Osteoblast (primary cell): ENCODE data around the gene CTNND2. TPM values are rescaled to one million over a fixed set of nuclear protein-coding genes. Genes with fewer than 3 reads are reported as not detected.

Source experiments
- DNase-seq: peaks from one replicate; pipeline ENCODE4 v3.0.0; 2011; ENCODE audit warnings: low spot score, mixed read lengths; ENCODE audit not compliant: insufficient read length; ENCODE audit errors: missing footprints
- H2AFZ ChIP-seq: 2 replicates; pipeline ENCODE4 v1.6.0; 2011; ENCODE audit warnings: mild to moderate bottlenecking, low read length
- H3K27ac ChIP-seq: 2 replicates; pipeline ENCODE4 v1.5.1; 2011; ENCODE audit warnings: mild to moderate bottlenecking, low read depth, low read length, moderate library complexity
- H3K27me3 ChIP-seq: 2 replicates; pipeline ENCODE4 v1.6.0; 2012; ENCODE audit warnings: mild to moderate bottlenecking, control low read depth, inconsistent platforms, low read length, moderate library complexity; ENCODE audit not compliant: insufficient read depth
- H3K36me3 ChIP-seq: 2 replicates; pipeline ENCODE4 v1.5.1; 2011; ENCODE audit warnings: mild to moderate bottlenecking, low read length, control low read depth, moderate library complexity; ENCODE audit not compliant: insufficient read depth
- H3K4me1 ChIP-seq: 2 replicates; pipeline ENCODE4 v1.5.1; 2011; ENCODE audit warnings: mild to moderate bottlenecking, low read length, control low read depth, moderate library complexity; ENCODE audit not compliant: insufficient read depth
- H3K4me2 ChIP-seq: 2 replicates; pipeline ENCODE4 v1.6.0; 2011; ENCODE audit warnings: mild to moderate bottlenecking, low read length; ENCODE audit not compliant: insufficient read depth
- H3K4me3 ChIP-seq: fragments of 200-600 bp; sonication (generic); 3 replicates; pipeline ENCODE4 v1.5.1; 2012; ENCODE audit warnings: mild to moderate bottlenecking, low read length, inconsistent platforms; ENCODE audit not compliant: insufficient read depth
- H3K79me2 ChIP-seq: 2 replicates; pipeline ENCODE4 v1.6.0; 2012; ENCODE audit warnings: mild to moderate bottlenecking, low read length, control low read depth, inconsistent platforms; ENCODE audit not compliant: insufficient read depth
- H3K9me3 ChIP-seq: 2 replicates; pipeline ENCODE4 v1.5.1; 2011; ENCODE audit warnings: low read depth, low read length, control low read depth
- H4K20me1 ChIP-seq: 2 replicates; pipeline ENCODE4 v1.6.0; 2012; ENCODE audit warnings: mild to moderate bottlenecking, low read length, control low read depth; ENCODE audit not compliant: insufficient read depth
- total RNA-seq: library from RNA; depleted of rRNA; stranded (reverse); fragments of >200 nt; gene quantifications from 2 replicates; pipeline ENCODE4 v1.2.3, GENCODE V29; 2012
- TF ChIP-seq, protein P1 (sequence below): IDR thresholded peaks from 2 replicates; pipeline ENCODE4 v1.5.1; 2011; ENCODE audit warnings: mild to moderate bottlenecking, low read depth, low read length, moderate library complexity; ENCODE audit errors: extremely low read depth

Gene CTNND2
- total RNA-seq, 1 donor = not detected

DNA sequence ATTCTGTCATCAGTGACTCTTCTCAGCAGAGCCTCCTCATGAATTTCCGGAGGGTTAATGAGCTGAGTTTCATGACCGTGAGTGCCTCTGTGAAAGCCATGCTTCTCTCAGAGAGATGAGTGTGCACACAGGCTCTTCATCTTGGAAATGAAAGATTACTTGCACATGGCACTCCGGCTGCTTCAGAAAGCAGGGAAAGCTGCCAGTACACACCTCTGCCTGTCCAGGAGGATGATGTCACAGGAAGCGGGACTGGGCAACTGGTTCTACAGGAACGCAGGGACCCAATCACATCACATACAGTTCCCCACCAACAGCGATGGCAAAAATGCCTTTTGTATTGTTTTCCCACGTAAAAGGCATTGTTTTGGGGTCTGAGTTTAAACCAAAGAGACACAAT is 857.2 kb downstream of the CTNND2 start:
- Histone ChIP-seq H2AFZ (no peak overlapping the region), H3K4me3 (no peak overlapping the region), H3K4me1 (no peaks in the 10 kb centered on the region), H3K9me3 (no peaks in the 10 kb centered on the region), H4K20me1 (no peaks in the 10 kb centered on the region), H3K27ac (no peak overlapping the region), H3K27me3 (no peaks in the 10 kb centered on the region), H3K4me2 (no peak overlapping the region), H3K79me2 (no peaks in the 10 kb centered on the region), H3K36me3 (no peaks in the 10 kb centered on the region)
- no peak for DNase-seq
- TF ChIP-seq, protein P1, sequence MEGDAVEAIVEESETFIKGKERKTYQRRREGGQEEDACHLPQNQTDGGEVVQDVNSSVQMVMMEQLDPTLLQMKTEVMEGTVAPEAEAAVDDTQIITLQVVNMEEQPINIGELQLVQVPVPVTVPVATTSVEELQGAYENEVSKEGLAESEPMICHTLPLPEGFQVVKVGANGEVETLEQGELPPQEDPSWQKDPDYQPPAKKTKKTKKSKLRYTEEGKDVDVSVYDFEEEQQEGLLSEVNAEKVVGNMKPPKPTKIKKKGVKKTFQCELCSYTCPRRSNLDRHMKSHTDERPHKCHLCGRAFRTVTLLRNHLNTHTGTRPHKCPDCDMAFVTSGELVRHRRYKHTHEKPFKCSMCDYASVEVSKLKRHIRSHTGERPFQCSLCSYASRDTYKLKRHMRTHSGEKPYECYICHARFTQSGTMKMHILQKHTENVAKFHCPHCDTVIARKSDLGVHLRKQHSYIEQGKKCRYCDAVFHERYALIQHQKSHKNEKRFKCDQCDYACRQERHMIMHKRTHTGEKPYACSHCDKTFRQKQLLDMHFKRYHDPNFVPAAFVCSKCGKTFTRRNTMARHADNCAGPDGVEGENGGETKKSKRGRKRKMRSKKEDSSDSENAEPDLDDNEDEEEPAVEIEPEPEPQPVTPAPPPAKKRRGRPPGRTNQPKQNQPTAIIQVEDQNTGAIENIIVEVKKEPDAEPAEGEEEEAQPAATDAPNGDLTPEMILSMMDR = no peak

DNA sequence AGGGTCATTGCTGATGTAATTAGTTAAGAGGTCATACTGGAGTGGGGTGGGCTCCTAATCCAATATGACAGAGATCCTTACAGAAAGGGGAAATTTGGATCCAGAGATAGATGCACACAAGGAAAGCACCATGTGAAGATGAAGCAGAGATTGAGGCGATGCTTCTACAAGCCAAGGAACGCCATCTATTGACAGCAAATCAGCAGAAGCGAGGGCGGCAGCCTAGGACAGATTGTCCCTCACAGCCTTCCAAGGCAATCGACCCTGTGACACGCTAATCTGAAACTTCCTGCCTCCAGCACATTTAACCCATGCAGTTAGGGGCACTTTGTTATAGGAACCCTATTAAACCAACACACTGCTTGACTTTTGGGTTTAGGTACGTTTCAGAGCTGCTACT is 858.1 kb downstream of the CTNND2 start:
- no peak overlapping the region for H3K4me3 ChIP-seq
- TF ChIP-seq, protein P1 = no peak
- no peak overlapping the region for H2AFZ ChIP-seq
- no peaks in the 10 kb centered on the region for H4K20me1 ChIP-seq
- no peaks in the 10 kb centered on the region for H3K9me3 ChIP-seq
- H3K27ac ChIP-seq = no peak overlapping the region
- H3K36me3 ChIP-seq = no peaks in the 10 kb centered on the region
- no peaks in the 10 kb centered on the region for H3K27me3 ChIP-seq
- no peak for DNase-seq
- no peaks in the 10 kb centered on the region for H3K79me2 ChIP-seq
- H3K4me2 ChIP-seq = no peak overlapping the region
- no peaks in the 10 kb centered on the region for H3K4me1 ChIP-seq

GRCh38 chr5:11045411-11045810 is 858.8 kb downstream of the CTNND2 start:
- H3K9me3 ChIP-seq = no peaks in the 10 kb centered on the region
- no peak overlapping the region for H3K27ac ChIP-seq
- TF ChIP-seq, protein P1 = no peak
- H3K79me2 ChIP-seq = no peaks in the 10 kb centered on the region
- no peaks in the 10 kb centered on the region for H3K4me1 ChIP-seq
- H4K20me1 ChIP-seq = no peaks in the 10 kb centered on the region
- no peak for DNase-seq
- no peak overlapping the region for H3K4me2 ChIP-seq
- H3K36me3 ChIP-seq = no peaks in the 10 kb centered on the region
- H3K27me3 ChIP-seq = no peaks in the 10 kb centered on the region
- H2AFZ ChIP-seq = no peak overlapping the region
- no peak overlapping the region for H3K4me3 ChIP-seq

DNA sequence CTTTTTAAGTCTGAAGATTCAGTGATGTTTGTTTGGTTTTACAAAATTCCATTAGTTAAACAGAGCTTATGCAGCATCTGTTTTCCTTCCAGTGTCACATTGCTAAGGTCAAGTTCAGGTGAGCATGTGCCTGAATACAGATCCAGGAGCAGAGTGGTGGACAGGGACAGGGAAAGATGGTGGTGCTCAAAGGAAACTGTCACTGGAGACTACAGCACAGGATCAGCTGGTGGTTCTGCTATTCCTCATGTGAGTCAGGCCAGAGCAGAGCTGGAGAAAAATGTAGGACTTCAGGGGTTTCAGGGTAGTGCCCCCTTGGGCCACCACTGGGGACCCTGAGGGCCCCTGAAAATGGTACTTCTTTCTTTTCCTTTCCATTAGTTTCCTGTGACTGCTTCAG is 859.7 kb downstream of the CTNND2 start:
- Histone ChIP-seq H3K4me1 (no peaks in the 10 kb centered on the region), H3K27me3 (no peaks in the 10 kb centered on the region), H3K4me2 (no peak overlapping the region), H3K4me3 (no peak overlapping the region), H3K9me3 (no peaks in the 10 kb centered on the region), H2AFZ (no peak overlapping the region), H3K27ac (no peak overlapping the region), H3K79me2 (no peaks in the 10 kb centered on the region), H3K36me3 (no peaks in the 10 kb centered on the region), H4K20me1 (no peaks in the 10 kb centered on the region)
- TF ChIP-seq, protein P1 = no peak
- DNase-seq = no peak
